HEK293T (cell line): ENCODE measurements around the gene TMSB4X.

Experiments
- ARNT ChIP-seq: fragments of 450-650 bp; IDR thresholded peaks from 2 replicates; pipeline ENCODE4 v1.6.1; 2017; ENCODE audit warnings: mild to moderate bottlenecking
- BHLHE40 ChIP-seq: fragments of 450-650 bp; IDR thresholded peaks from 2 replicates; pipeline ENCODE4 v1.6.1; 2016; ENCODE audit warnings: mild to moderate bottlenecking, moderate library complexity, borderline replicate concordance
- CTBP1 ChIP-seq: fragments of 450-650 bp; IDR thresholded peaks from 2 replicates; pipeline ENCODE4 v1.6.1; 2016; ENCODE audit warnings: borderline replicate concordance
- ELF4 ChIP-seq: fragments of 450-650 bp; IDR thresholded peaks from 2 replicates; pipeline ENCODE4 v1.6.1; 2017; ENCODE audit warnings: antibody characterized with exemption
- FOXM1 ChIP-seq: fragments of 450-650 bp; IDR thresholded peaks from 2 replicates; pipeline ENCODE4 v1.6.1; 2017; ENCODE audit warnings: mild to moderate bottlenecking, borderline replicate concordance
- HDGF ChIP-seq: fragments of 450-650 bp; IDR thresholded peaks from 2 replicates; pipeline ENCODE4 v1.6.1; 2017; ENCODE audit warnings: antibody characterized with exemption, borderline replicate concordance
- L3MBTL2 ChIP-seq: fragments of 450-650 bp; conservative IDR thresholded peaks from 2 replicates; pipeline ENCODE4 v1.6.1; 2016; ENCODE audit warnings: mild to moderate bottlenecking
- TARDBP ChIP-seq: fragments of 450-650 bp; IDR thresholded peaks from 2 replicates; pipeline ENCODE4 v1.6.1; 2016
- ZNF384 ChIP-seq: fragments of 450-650 bp; IDR thresholded peaks from 2 replicates; pipeline ENCODE4 v1.6.1; 2016
- TF ChIP-seq, protein P1 (sequence below): fragments of 450-650 bp; IDR thresholded peaks from 2 replicates; pipeline ENCODE4 v1.6.1; 2016

DNA sequence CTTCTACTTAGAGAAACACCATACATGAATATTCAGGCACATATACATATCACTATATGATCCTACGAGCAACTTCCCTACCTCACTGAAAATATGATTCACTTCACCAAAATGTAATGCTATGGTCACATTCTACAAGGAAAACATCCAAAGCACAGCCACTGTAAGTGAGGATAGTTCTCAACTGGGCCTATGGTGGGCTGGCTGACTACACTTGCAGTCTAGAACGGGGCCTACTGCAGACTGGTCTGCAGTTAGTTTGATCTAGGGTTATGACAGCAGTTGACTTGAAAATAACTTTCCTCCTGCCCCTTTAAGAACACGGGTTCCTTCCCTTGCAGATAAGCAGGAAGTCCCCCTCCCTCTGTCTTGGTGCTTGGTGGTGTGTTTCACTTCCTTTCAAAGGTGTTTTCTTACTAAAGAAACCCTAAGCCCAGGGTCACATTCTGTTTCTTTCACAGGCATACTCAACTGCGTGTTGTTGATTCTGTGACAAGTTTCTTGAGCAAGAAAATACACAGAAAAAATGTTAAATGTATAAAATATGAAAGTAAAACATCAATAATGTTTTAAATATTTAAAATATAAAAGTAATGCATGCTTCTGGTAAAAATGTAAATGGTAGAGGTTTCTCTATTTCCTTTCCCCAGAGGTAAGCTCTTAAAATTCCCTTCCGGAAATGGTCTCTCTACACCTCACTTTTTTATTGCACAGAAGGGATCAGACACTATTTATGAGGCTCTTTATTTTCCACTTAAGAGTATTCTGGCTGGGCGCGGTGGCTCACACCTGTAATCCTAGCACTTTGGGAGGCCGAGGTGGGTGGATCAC is 18.0 kb upstream of the TMSB4X start:
- TF ChIP-seq ELF4 (no peak), BHLHE40 (no peak), FOXM1 (no peak), L3MBTL2 (no peak), CTBP1 (no peak), HDGF (no peak), ARNT (no peak), ZNF384 (no peak), TARDBP (no peak)
- TF ChIP-seq, protein P1, sequence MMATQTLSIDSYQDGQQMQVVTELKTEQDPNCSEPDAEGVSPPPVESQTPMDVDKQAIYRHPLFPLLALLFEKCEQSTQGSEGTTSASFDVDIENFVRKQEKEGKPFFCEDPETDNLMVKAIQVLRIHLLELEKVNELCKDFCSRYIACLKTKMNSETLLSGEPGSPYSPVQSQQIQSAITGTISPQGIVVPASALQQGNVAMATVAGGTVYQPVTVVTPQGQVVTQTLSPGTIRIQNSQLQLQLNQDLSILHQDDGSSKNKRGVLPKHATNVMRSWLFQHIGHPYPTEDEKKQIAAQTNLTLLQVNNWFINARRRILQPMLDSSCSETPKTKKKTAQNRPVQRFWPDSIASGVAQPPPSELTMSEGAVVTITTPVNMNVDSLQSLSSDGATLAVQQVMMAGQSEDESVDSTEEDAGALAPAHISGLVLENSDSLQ, result no peak
